HG03175 (cell line): Measurements from ENCODE around the gene SYNE2.

Experiments used
- ATAC-seq: cut with Tn5 transposase; IDR thresholded peaks from one replicate; pipeline ENCODE4 v1.9.1; 2021; ENCODE audit warnings: mild to moderate bottlenecking, moderate library complexity; ENCODE audit not compliant: unreplicated experiment

The SYNE2 gene

DNA sequence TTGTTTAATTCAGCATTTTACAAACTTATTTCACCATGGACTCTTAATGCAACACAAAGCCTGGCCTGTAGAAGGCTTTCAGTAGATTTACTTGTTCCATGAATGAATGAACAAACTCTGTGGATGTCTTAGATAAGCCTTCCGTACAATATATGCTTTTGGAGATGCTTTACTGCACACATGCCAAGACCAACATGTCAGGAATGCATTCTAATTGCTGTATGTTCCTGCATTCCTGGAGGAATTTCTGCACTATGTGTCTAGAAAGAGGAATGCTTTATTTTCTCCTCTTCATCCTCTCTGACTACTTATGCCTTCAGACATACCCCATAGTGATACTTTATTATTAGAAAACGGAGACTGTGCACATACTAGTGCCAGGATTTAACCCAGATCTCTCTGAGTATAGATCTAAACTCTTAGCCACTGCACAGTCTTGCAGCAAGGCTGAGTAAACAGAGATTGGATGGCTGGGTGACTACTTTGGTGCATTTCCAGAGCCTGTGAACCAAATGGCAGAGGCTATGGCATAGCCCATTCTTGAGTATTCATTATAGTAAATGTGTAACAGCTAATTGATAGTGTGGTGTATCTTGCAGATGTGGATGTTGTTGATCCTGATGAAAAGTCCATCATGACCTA lies 108.2 kb downstream of the SYNE2 start:
- no peak for ATAC-seq

- ATAC-seq = no peak
Measured at GRCh38 chr14:63962906-63963305, 110.1 kb downstream of the SYNE2 start.

DNA sequence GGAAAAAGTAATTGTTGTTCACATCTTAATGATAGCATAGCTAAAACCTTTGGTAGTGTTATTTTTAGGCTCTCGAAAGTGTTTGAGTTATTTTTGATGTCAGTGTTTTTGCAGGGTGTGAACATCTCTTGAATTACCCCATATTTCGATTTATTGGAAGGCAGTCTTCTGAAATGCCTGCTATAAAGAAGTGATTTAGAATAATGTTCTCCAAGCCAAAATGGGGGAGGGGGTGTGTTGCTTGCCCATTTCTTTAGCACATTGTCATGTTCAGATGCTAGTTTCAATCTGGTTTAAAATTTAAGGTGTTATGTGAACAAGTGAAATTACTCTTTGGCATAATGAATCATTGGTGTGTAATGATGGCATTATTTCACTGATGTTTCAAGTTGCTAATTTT lies 110.6 kb downstream of the SYNE2 start:
- no peak for ATAC-seq

GRCh38 chr14:63964113-63964512 lies 111.3 kb downstream of the SYNE2 start:
- ATAC-seq = no peak

DNA sequence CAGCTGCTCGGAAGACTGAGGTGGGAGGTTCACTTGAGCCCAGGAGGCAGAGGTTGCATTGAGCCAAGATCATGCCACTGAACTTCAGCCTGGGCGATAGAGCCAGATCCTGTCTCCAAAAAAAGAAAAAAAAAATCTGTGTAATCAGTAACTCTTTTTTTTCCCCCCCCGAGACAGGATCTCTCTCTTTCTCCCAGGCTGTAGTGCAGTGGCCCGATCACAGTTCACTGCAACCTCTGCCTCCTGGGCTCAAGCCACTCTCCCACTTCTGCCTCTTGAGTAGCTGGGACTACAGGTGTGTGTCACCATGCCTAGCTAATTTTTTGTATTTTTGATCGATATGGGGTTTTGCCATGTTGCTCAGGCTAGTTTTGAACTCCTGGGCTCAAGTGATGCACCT lies 113.6 kb downstream of the SYNE2 start:
- no peak for ATAC-seq

GRCh38 chr14:63972323-63972932 lies 119.6 kb downstream of the SYNE2 start:
- no peak for ATAC-seq

DNA sequence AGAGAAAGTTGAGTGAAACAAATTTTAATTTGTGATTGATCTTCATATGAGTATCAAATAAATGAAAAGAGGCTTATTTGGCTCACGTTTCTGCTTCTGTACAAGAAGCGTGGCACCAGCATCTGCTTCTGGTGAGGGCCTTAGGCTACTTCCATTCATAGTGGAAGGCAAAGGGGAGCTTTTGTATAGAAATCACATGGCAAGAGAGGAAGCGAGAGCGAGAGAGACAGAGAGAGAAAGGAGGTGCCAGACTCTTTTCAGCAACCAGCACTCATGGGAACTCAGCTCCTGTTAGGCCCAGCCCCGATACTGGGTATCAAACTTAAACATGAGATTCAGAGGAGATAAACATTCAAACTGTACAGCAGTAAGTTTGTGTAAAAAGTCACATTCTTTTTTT lies 121.4 kb downstream of the SYNE2 start:
- ATAC-seq = no peak

GRCh38 chr14:63981569-63981968 lies 128.8 kb downstream of the SYNE2 start:
- no peak for ATAC-seq

DNA sequence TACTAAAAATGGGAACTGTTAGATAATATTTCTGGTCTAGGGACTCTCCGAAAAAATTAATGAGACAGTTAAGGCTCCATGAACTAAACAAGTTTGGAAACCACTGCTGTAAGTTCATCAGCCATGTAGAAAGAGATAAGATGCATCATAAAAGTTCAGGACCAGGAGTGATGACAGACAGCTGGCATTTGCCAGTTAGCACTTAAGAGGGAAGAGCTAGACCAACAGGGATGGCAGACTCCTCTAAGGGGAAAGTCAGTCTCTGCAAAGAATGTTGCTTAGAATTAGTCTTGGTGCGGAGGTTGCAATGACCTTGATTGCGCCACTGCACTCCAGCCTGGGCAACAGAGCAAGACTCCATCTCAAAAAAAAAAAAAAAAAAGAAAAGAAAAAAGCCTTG lies 129.4 kb downstream of the SYNE2 start:
- ATAC-seq = no peak

- ATAC-seq = no peak
Measured at GRCh38 chr14:63982629-63983028, 129.8 kb downstream of the SYNE2 start.

DNA sequence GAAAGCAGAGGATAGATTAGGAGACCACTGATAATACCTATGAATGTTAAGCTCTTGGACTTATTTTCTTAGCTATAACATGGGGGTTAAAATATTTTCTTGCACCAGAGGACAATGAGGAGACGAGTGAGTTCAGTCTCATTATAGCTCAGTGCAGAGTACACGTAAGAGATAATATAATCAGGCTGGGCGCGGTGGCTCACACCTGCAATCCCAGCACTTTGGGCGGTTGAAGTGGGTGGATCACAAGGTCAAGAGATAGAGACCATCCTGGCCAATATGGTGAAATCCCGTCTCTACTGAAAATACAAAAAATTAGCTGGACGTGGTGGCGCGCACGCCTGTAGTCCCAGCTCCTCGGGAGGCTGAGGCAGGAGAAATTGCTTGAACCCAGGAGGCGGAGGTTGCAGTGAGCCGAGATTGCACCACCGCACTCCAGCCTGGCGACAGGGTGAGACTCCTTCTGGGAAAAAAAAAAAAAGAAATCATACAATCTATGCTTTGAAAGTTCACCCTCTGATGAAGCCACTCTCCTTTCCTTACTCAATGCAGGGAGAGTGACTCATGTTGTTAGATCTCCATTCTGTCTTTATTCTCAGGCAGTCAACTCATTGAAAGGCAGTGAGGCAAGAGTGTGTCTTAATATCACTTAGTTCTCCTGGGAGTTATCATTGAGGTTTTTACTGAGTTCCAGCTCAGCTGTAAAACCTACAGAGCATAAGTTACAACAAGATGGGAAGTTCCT lies 134.2 kb downstream of the SYNE2 start:
- ATAC-seq = no peak

- ATAC-seq = no peak
Measured at GRCh38 chr14:63988579-63988978, 135.8 kb downstream of the SYNE2 start.

DNA sequence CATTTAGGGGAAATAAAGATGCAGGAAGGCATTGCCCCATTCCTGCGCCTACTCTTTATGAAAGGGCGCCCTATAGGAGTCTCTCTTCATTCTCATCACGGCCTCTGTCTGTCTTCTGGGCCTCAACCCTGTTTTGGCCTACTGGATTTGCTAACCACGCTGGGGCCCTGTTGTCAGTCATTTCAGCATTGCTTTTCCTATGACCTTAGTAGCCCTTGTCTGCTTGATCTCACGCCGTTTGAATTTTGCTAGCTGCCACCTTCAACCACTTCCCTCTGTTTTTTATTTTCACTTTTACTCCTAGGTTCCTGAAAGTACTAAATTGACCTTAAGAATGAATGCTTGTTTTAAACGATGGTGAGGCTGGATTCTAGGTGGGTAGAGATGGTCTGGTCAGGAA lies 139.0 kb downstream of the SYNE2 start:
- ATAC-seq = no peak

GRCh38 chr14:63992858-63993257 lies 140.1 kb downstream of the SYNE2 start:
- ATAC-seq = no peak

DNA sequence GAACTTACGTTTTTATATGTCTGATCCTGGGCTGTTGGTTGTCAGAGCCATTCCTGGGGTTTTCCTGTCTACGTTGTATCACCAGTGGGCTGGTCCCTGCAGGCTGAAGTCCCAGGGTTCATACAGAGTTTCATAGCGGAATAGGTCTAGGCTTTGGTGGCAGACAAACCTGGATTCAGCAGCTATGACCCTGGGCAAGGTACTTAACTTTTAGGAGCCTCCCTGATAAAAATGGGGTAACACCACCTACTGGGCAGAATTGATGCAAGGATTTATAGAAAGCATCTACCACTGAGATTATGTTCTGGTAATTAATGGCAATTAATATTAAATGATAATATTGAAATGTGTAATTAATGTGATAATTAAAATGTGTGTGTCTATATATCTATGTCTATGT lies 141.2 kb downstream of the SYNE2 start:
- no peak for ATAC-seq

DNA sequence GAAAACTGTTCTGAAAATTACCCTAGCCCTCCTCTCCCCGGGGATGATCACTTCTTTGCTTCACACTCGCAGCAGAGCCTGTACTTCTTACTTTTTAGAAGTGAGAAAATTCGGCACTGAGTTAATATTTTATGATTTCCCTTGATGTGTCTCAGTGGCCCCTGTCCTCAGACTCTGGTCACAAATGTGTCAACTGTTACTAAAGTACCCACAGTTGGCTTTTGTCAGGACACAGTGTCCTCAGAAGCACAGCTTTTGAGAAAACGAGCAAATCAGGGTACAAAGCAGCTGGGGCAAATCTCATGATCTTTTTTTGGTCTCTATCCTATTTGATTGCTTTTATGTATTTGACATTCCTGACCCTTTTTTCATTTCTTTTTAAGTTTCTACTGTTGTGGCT lies 142.5 kb downstream of the SYNE2 start:
- no peak for ATAC-seq

DNA sequence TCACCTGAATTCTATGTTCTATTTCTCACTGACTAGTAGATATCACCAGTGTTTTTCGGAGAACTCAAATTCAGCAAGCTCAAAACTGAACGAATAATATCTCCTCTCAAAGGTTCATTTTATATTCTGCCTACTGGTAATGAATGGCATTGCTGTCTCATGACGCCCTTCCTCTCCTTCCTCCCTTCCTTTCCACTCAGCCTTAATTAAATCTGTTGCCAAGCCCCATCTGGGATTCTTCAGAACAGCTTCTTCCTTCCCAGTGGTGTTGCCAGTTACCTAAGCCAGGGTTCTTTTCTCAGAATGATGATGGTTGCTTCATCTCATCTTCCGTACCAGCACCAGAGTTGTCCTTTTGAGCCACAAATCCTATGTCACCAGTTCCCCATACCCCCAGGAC lies 143.2 kb downstream of the SYNE2 start:
- ATAC-seq = no peak

GRCh38 chr14:63996625-63997220 lies 143.9 kb downstream of the SYNE2 start:
- no peak for ATAC-seq

GRCh38 chr14:64000749-64001148 lies 147.9 kb downstream of the SYNE2 start:
- peak; percentile 70 for ATAC-seq

DNA sequence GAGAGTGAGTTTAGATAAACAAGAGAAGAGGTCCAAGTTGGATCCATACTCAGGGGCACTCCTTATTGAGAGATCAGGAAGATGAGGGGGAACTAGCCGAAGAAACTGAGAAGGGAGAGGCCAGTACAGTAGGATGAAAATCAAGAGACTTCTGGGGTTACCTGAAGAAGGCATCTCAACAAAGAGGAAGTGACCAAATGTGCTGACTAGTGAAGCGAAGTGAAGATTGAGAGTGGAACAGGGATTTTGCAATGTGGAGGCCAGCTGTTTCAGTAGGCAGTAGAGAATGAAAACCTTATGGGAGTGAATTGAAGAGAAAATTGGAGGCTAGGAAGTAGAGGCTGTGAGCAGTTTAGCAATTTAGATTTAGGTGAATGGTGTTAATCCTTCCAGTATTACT lies 153.0 kb downstream of the SYNE2 start:
- no peak for ATAC-seq

- ATAC-seq = no peak
Measured at GRCh38 chr14:64008016-64008415, 155.2 kb downstream of the SYNE2 start.

DNA sequence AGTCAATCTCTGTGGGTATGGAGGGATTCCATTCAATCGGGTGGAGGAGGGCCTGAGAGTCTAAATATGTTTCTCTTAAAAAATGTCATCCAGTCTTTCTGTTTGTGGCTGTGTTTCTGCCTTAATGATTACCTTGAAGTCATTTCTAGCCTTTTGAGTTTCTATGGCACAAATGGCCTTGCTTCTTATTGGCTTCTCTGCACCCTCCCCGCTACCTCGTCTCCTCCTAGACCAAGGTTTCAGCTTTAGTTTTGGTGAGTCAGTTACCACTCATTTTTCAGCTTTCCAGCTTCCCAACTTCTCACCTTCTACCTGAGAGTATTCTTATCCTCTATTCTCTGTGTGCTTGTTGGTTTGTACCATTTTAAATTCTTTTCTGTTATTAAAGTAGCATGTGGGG lies 159.2 kb downstream of the SYNE2 start:
- no peak for ATAC-seq
